ENCODE measurements around the gene ICAM1. TPM values are rescaled to one million over a fixed set of nuclear protein-coding genes. Genes with fewer than 3 reads are reported as not detected.

ICAM1 gene
- total RNA-seq, 5 donors from 2014 or later (not counting 1 experiment from before 2014, with no cell fraction given): 4.2 to 11.0 (median 5.9) TPM

- H3K9me3 ChIP-seq: no peaks in the 10 kb centered on the region
- H3K36me3 ChIP-seq (ENCODE audit: control insufficient read depth in 2 of 2, extremely low read depth in 1 of 2, insufficient read depth in 1 of 2, low read length in 1 of 2): peaks cover 11 to 28% of the 10 kb centered on the region in 2 donors
- Mint-ChIP-seq H3K4me1 (peaks cover 14 to 22% (median 17%) of the 10 kb centered on the region in 3 donors), H3K4me3 (peak within 1 kb of the TSS; percentile 84 to 91 (median 88)), H3K27ac (peak within 1 kb of the TSS; percentile 78 to 83), H3K36me3 (peaks cover 11% of the 10 kb centered on the region), H3K9me3 (no peaks in the 10 kb centered on the region), H3K27me3 (no peaks in the 10 kb centered on the region)
- no peaks in the 10 kb centered on the region for H3K27me3 ChIP-seq (replicated peaks in 1 of 2; ENCODE audit: control insufficient read depth in 2 of 2, extremely low read depth in 1 of 2, insufficient read depth in 2 of 2, low read length in 1 of 2)
- 3% methylated on average over 52 of the region's 55 CpGs for WGBS (ENCODE audit: insufficient coverage)
- ChIA-PET CTCF (no interaction called here), POLR2A (no interaction called here)
- peaks cover 5 to 16% of the 10 kb centered on the region in 2 experiments for H3K4me1 ChIP-seq (ENCODE audit: control insufficient read depth in 1 of 2, extremely low read depth in 1 of 2, insufficient read depth in 2 of 2, low read length in 2 of 2)
- peak; percentile 78 to 94 (median 88) for DNase-seq
- peak; percentile 89 to 93 (median 90) for ATAC-seq (replicated peaks in 1 of 4)
- peak within 1 kb of the TSS; percentile 78 to 81 for H3K4me3 ChIP-seq (ENCODE audit: control insufficient read depth in 1 of 2, extremely low read depth in 1 of 2, low read length in 1 of 2)
- peak within 1 kb of the TSS; percentile 53 for H3K27ac ChIP-seq (ENCODE audit: low read length)
These were observed 44.7 kb downstream of the ICAM1 start, which contains the start of gene FDX2 for GRCh38 chr19:10315335-10316214. Gene FDX2 (minus strand): TSS chr19:10316015. CDS start chr19:10315996, 19 bp downstream.

- peak overlapping the region; percentile 84 to 91 (median 88) for H3K4me3 Mint-ChIP-seq
- peaks cover 5 to 16% of the 10 kb centered on the region in 2 experiments for H3K4me1 ChIP-seq (ENCODE audit: control insufficient read depth in 1 of 2, extremely low read depth in 1 of 2, insufficient read depth in 2 of 2, low read length in 2 of 2)
- DNase-seq (no peak), ATAC-seq (replicated peaks in 1 of 4) (peak in 2 of 4 experiments; percentile 1 to 2)
- H3K27ac Mint-ChIP-seq: peak overlapping the region; percentile 78 to 83
- peak overlapping the region; percentile 53 for H3K27ac ChIP-seq (ENCODE audit: low read length)
- no peaks in the 10 kb centered on the region for H3K27me3 Mint-ChIP-seq
- H3K36me3 Mint-ChIP-seq: peaks cover 11% of the 10 kb centered on the region
- H3K9me3 ChIP-seq: no peaks in the 10 kb centered on the region
- peaks cover 17 to 37% of the 10 kb centered on the region in 2 donors for H3K36me3 ChIP-seq (ENCODE audit: control insufficient read depth in 2 of 2, extremely low read depth in 1 of 2, insufficient read depth in 1 of 2, low read length in 1 of 2)
- H3K4me3 ChIP-seq (ENCODE audit: control insufficient read depth in 1 of 2, extremely low read depth in 1 of 2, low read length in 1 of 2): no peak overlapping the region
- WGBS (ENCODE audit: insufficient coverage): 86% methylated on average over 17 of the region's 19 CpGs
- no peaks in the 10 kb centered on the region for H3K9me3 Mint-ChIP-seq
- H3K4me1 Mint-ChIP-seq: peaks cover 14 to 22% (median 17%) of the 10 kb centered on the region in 3 donors
- CTCF ChIA-PET: no interaction called here
- POLR2A ChIA-PET: no interaction called here
- H3K27me3 ChIP-seq (replicated peaks in 1 of 2; ENCODE audit: control insufficient read depth in 2 of 2, extremely low read depth in 1 of 2, insufficient read depth in 2 of 2, low read length in 1 of 2): no peaks in the 10 kb centered on the region
These were observed 45.5 kb downstream of the ICAM1 start for GRCh38 chr19:10316229-10317044.

GRCh38 chr19:10317045-10317856 is 46.3 kb downstream of the ICAM1 start:
- Mint-ChIP-seq H3K36me3 (peaks cover 19% of the 10 kb centered on the region), H3K9me3 (no peaks in the 10 kb centered on the region), H3K4me1 (peaks cover 14 to 22% (median 17%) of the 10 kb centered on the region in 3 donors), H3K27ac (no peak overlapping the region), H3K27me3 (no peaks in the 10 kb centered on the region), H3K4me3 (peak overlapping the region in 2 of 3 donors; percentile 18 to 39)
- H3K27me3 ChIP-seq (replicated peaks in 1 of 2; ENCODE audit: control insufficient read depth in 2 of 2, extremely low read depth in 1 of 2, insufficient read depth in 2 of 2, low read length in 1 of 2): no peaks in the 10 kb centered on the region
- H3K36me3 ChIP-seq (ENCODE audit: control insufficient read depth in 2 of 2, extremely low read depth in 1 of 2, insufficient read depth in 1 of 2, low read length in 1 of 2): peaks cover 21 to 45% of the 10 kb centered on the region in 2 donors
- POLR2A ChIA-PET: interaction anchor here in 1 of 2 donors (0.6 kb wide), 1 partner anchor 150 kb away, joined by 3 read pairs; no protein-coding TSS in a partner anchor
- no peaks in the 10 kb centered on the region for H3K9me3 ChIP-seq
- CTCF ChIA-PET: no interaction called here
- no peak overlapping the region for H3K4me3 ChIP-seq (ENCODE audit: control insufficient read depth in 1 of 2, extremely low read depth in 1 of 2, low read length in 1 of 2)
- peaks cover 5 to 16% of the 10 kb centered on the region in 2 experiments for H3K4me1 ChIP-seq (ENCODE audit: control insufficient read depth in 1 of 2, extremely low read depth in 1 of 2, insufficient read depth in 2 of 2, low read length in 2 of 2)
- 93% methylated on average over 15 of the region's 29 CpGs for WGBS (ENCODE audit: insufficient coverage)
- ATAC-seq (replicated peaks in 1 of 4): no peak
- no peak for DNase-seq
- no peak overlapping the region for H3K27ac ChIP-seq (ENCODE audit: low read length)

GRCh38 chr19:10317857-10318462 is 47.0 kb downstream of the ICAM1 start:
- Mint-ChIP-seq H3K27ac (no peak overlapping the region), H3K4me1 (peaks cover 14 to 22% (median 17%) of the 10 kb centered on the region in 3 donors), H3K36me3 (peaks cover 19% of the 10 kb centered on the region), H3K27me3 (no peaks in the 10 kb centered on the region), H3K4me3 (no peak overlapping the region), H3K9me3 (no peaks in the 10 kb centered on the region)
- H3K9me3 ChIP-seq: no peaks in the 10 kb centered on the region
- CTCF ChIA-PET: no interaction called here
- WGBS (ENCODE audit: insufficient coverage): 97% methylated on average over 5 of the region's 15 CpGs
- H3K36me3 ChIP-seq (ENCODE audit: control insufficient read depth in 2 of 2, extremely low read depth in 1 of 2, insufficient read depth in 1 of 2, low read length in 1 of 2): peaks cover 23 to 52% of the 10 kb centered on the region in 2 donors
- peaks cover 5 to 16% of the 10 kb centered on the region in 2 experiments for H3K4me1 ChIP-seq (ENCODE audit: control insufficient read depth in 1 of 2, extremely low read depth in 1 of 2, insufficient read depth in 2 of 2, low read length in 2 of 2)
- H3K27ac ChIP-seq (ENCODE audit: low read length): no peak overlapping the region
- H3K4me3 ChIP-seq (ENCODE audit: control insufficient read depth in 1 of 2, extremely low read depth in 1 of 2, low read length in 1 of 2): no peak overlapping the region
- no peaks in the 10 kb centered on the region for H3K27me3 ChIP-seq (replicated peaks in 1 of 2; ENCODE audit: control insufficient read depth in 2 of 2, extremely low read depth in 1 of 2, insufficient read depth in 2 of 2, low read length in 1 of 2)
- DNase-seq: no peak
- POLR2A ChIA-PET: interaction anchor here in 1 of 2 donors (0.6 kb wide), 1 partner anchor 149 kb away, joined by 3 read pairs; no protein-coding TSS in a partner anchor
- no peak for ATAC-seq (replicated peaks in 1 of 4)

- ChIA-PET POLR2A (no interaction called here), CTCF (no interaction called here)
- DNase-seq (no peak), ATAC-seq (replicated peaks in 1 of 4) (no peak)
- H3K4me3 Mint-ChIP-seq: no peak overlapping the region
- H3K9me3 ChIP-seq: no peaks in the 10 kb centered on the region
- no peaks in the 10 kb centered on the region for H3K27me3 Mint-ChIP-seq
- no peaks in the 10 kb centered on the region for H3K9me3 Mint-ChIP-seq
- WGBS (ENCODE audit: insufficient coverage): 85% methylated on average over 11 of the region's 13 CpGs
- no peak overlapping the region for H3K27ac ChIP-seq (ENCODE audit: low read length)
- no peaks in the 10 kb centered on the region for H3K27me3 ChIP-seq (replicated peaks in 1 of 2; ENCODE audit: control insufficient read depth in 2 of 2, extremely low read depth in 1 of 2, insufficient read depth in 2 of 2, low read length in 1 of 2)
- H3K36me3 ChIP-seq (ENCODE audit: control insufficient read depth in 2 of 2, extremely low read depth in 1 of 2, insufficient read depth in 1 of 2, low read length in 1 of 2): peaks cover 28 to 61% of the 10 kb centered on the region in 2 donors
- peaks cover 5 to 16% of the 10 kb centered on the region in 2 experiments for H3K4me1 ChIP-seq (ENCODE audit: control insufficient read depth in 1 of 2, extremely low read depth in 1 of 2, insufficient read depth in 2 of 2, low read length in 2 of 2)
- peaks cover 14 to 22% (median 17%) of the 10 kb centered on the region in 3 donors for H3K4me1 Mint-ChIP-seq
- H3K36me3 Mint-ChIP-seq: peaks cover 22% of the 10 kb centered on the region
- H3K27ac Mint-ChIP-seq: no peak overlapping the region
- no peak overlapping the region for H3K4me3 ChIP-seq (ENCODE audit: control insufficient read depth in 1 of 2, extremely low read depth in 1 of 2, low read length in 1 of 2)
These were observed 48.1 kb downstream of the ICAM1 start for GRCh38 chr19:10318807-10319682.

Data from T-cell (primary cell).